K562 (cell line): Measurements from ENCODE around the gene ANKZF1. TPM values are rescaled to one million over a fixed set of nuclear protein-coding genes. Genes with fewer than 3 reads are reported as not detected.

Experiments used
- ATAC-seq: fragments of 200-7000 bp; cut with Tn5 transposase; 3 replicates; pipeline ENCODE4 v1.9.1; 2020; ENCODE audit warnings: moderate library complexity
- BruUV-seq: library from RNA; stranded (reverse); fragments of 400-500 nt; replicated peaks from 2 replicates; lab custom pipeline; 2021; lab: Mats Ljungman, UMichigan
- CTCF ChIA-PET: fragments of 300-600 bp; formaldehyde crosslinking; extraction: SDS; loops from one replicate; lab custom pipeline; 2021; ENCODE audit warnings: low intra/inter-chr PET ratio; lab: Yijun Ruan, JAX
- POLR2A ChIA-PET: fragments of 300-600, 350-650 bp; sonication (Branson Sonifier 250); formaldehyde crosslinking; extraction: SDS; loops from one replicate; lab custom pipeline; 2021; ENCODE audit warnings: antibody characterized with exemption, inconsistent platforms; lab: Yijun Ruan, JAX
- DNase-seq, 4 experiments: peaks; one replicate each; pipeline versions ENCODE4 v3.0.0 to v3.0.0-alpha.2; 2011 to 2018; ENCODE audit warnings: low spot score in 3 of 4, mixed read lengths in 3 of 4; ENCODE audit errors: extremely low read depth in 1 of 4
- FAIRE-seq: peaks from 2 replicates; lab custom pipeline; 2011; peaks lifted over from hg19 to GRCh38; lab: Jason Lieb, UNC
- H2AFZ ChIP-seq: 2 replicates; pipeline ENCODE4 v1.6.0; 2011; ENCODE audit warnings: low read depth, low read length, control low read depth, inconsistent platforms
- H3K27ac ChIP-seq: fragments of 200-600 bp; 3 replicates; pipeline ENCODE4 v1.8.0; 2011; ENCODE audit warnings: low read depth, mild to moderate bottlenecking, control low read depth, inconsistent platforms, low read length, moderate library complexity, mixed read lengths; ENCODE audit errors: extremely low read depth
- H3K27me3 ChIP-seq, 2 experiments: fragments of 300-600 bp in 1 of 2; 2 replicates in 1 of 2; 3 replicates in 1 of 2; pipeline versions ENCODE4 v1.6.0 to v1.8.0; 2011; ENCODE audit warnings: inconsistent platforms in 2 of 2, low read length in 2 of 2, mild to moderate bottlenecking in 1 of 2, mixed read lengths in 1 of 2, moderate library complexity in 1 of 2; ENCODE audit not compliant: control insufficient read depth in 2 of 2, insufficient read depth in 2 of 2
- H3K36me3 ChIP-seq: fragments of 300-600 bp; 3 replicates; pipeline ENCODE4 v1.8.0; 2011; ENCODE audit warnings: mild to moderate bottlenecking, low read length, inconsistent platforms; ENCODE audit not compliant: control insufficient read depth, insufficient read depth
- H3K4me1 ChIP-seq, 2 experiments: fragments of 200-600 bp in 1 of 2; replicated peaks in 1 of 2; 2 replicates in 1 of 2; 3 replicates in 1 of 2; pipeline versions ENCODE4 v1.5.1 to v1.8.0; 2011; ENCODE audit warnings: inconsistent platforms in 2 of 2, low read length in 2 of 2, mild to moderate bottlenecking in 1 of 2, mixed read lengths in 1 of 2, moderate library complexity in 1 of 2; ENCODE audit not compliant: control insufficient read depth in 2 of 2, insufficient read depth in 2 of 2
- H3K4me2 ChIP-seq: 2 replicates; pipeline ENCODE4 v1.6.1; 2011; ENCODE audit warnings: low read length, control low read depth, inconsistent platforms, mixed read lengths; ENCODE audit not compliant: insufficient read depth
- H3K4me3 ChIP-seq: fragments of 200-600 bp; sonication (generic), shearing (Covaris generic); 2 replicates; pipeline ENCODE4 v1.5.1; 2016; ENCODE audit warnings: control low read depth, inconsistent platforms
- H3K79me2 ChIP-seq: fragments of 200-600 bp; 3 replicates; pipeline ENCODE4 v1.8.0; 2011; ENCODE audit warnings: low read length, inconsistent platforms; ENCODE audit not compliant: control insufficient read depth, insufficient read depth
- H3K9ac ChIP-seq, 2 experiments: 2 replicates each; pipeline versions ENCODE4 v1.6.0 to v1.6.1; 2011; ENCODE audit warnings: low read depth in 2 of 2, low read length in 2 of 2, control low read depth in 1 of 2, inconsistent platforms in 1 of 2, mild to moderate bottlenecking in 1 of 2, mixed read lengths in 1 of 2; ENCODE audit not compliant: insufficient read depth in 1 of 2
- H3K9me1 ChIP-seq: one replicate; pipeline ENCODE4 v1.6.0; 2011; ENCODE audit warnings: inconsistent platforms, mild to moderate bottlenecking, low read length, moderate library complexity; ENCODE audit not compliant: control insufficient read depth, insufficient read depth
- H3K9me3 ChIP-seq: replicated peaks from 2 replicates; pipeline ENCODE4 v1.5.1; 2011; ENCODE audit warnings: low read depth, low read length, inconsistent platforms; ENCODE audit not compliant: control insufficient read depth, insufficient read depth
- H4K20me1 ChIP-seq: replicated peaks from 2 replicates; pipeline ENCODE4 v1.6.1; 2011; ENCODE audit warnings: low read length, inconsistent platforms, mixed read lengths; ENCODE audit not compliant: control insufficient read depth, insufficient read depth
- ADNP ChIP-seq: fragments of 200-800 bp; sonication (Bioruptor generic); IDR thresholded peaks from 2 replicates; pipeline ENCODE4 v1.6.1; 2016; ENCODE audit warnings: missing genetic modification characterization, missing compliant biosample characterization
- E2F3 ChIP-seq: fragments of 250-450 bp; sonication (Bioruptor Pico); IDR thresholded peaks from 2 replicates; pipeline ENCODE4 v1.4.0; 2020; ENCODE audit warnings: mild to moderate bottlenecking
- PHB2 ChIP-seq: fragments of 450-650 bp; IDR thresholded peaks from 2 replicates; pipeline ENCODE4 v1.6.1; 2017; ENCODE audit warnings: low read depth
- PHF8 ChIP-seq: fragments of 200-600 bp; sonication (generic); IDR thresholded peaks from 2 replicates; pipeline ENCODE4 v1.6.1; 2012; ENCODE audit warnings: mixed run types, mild to moderate bottlenecking, inconsistent platforms, low read length, moderate library complexity, borderline replicate concordance
- PURB ChIP-seq: sonication (generic); formaldehyde crosslinking; IDR thresholded peaks from 2 replicates; pipeline ENCODE4 v1.9.0; 2021; ENCODE audit warnings: low read depth, mild to moderate bottlenecking, missing genetic modification reagents
- RERE ChIP-seq: sonication (generic); formaldehyde crosslinking; IDR thresholded peaks from 2 replicates; pipeline ENCODE4 v1.8.0; 2023; ENCODE audit warnings: missing genetic modification reagents, mild to moderate bottlenecking, borderline replicate concordance
- ZFP91 ChIP-seq: sonication (generic); formaldehyde crosslinking; IDR thresholded peaks from 2 replicates; pipeline ENCODE4 v1.8.0; 2022; ENCODE audit warnings: mild to moderate bottlenecking, missing genetic modification reagents
- WGBS: fragments of 100-300 bp; shearing (Covaris generic); methylation state at CpG from one replicate; pipeline ENCODE4 v1.1.6; 2016; ENCODE audit warnings: low coverage, mixed read lengths; ENCODE audit not compliant: insufficient coverage; ENCODE audit errors: missing lambda C conversion rate; 5-methylcytosine and 5-hydroxymethylcytosine counted together
- in situ Hi-C: fragments of 300-500 bp; cut with MboI; formaldehyde crosslinking; loops from 4 replicates; pipeline ENCODE4 v1.15.0; 2018; ENCODE audit warnings: inconsistent platforms, mixed read lengths
- intact Hi-C: fragments of 100-400 bp; cut with micrococcal nuclease; formaldehyde crosslinking; loops from 2 replicates; pipeline ENCODE4 v1.14.2; 2022
- polyA plus RNA-seq, 8 experiments: library from polyadenylated mRNA; depleted of rRNA in 4 of 8; stranded (reverse) in 5 of 8; unstranded in 3 of 8; fragments of >200 nt; fragmentation: Nextera tagmentation in 2 of 8; fragmentation: Illumina TruSeq in 1 of 8; extraction: Ambion mirVana in 2 of 8; extraction: Trizol in 1 of 8; gene quantifications; 2 replicates each; pipeline versions ENCODE4 v1.2.1 to v1.2.3, GENCODE V29; 2011 to 2014; ENCODE audit warnings: inconsistent platforms in 1 of 8, missing spikeins in 1 of 8
- total RNA-seq, 7 experiments: library from RNA; depleted of rRNA in 6 of 7; stranded (reverse); fragments of >200 nt in 6 of 7; fragmentation: Illumina TruSeq in 2 of 7; extraction: Trizol in 2 of 7; gene quantifications; 2 replicates each; pipeline versions ENCODE4 v1.2.1 to v1.2.3, GENCODE V29; 2011 to 2021; ENCODE audit warnings: low replicate concordance in 1 of 7

Gene ANKZF1
- total and polyA plus RNA-seq, 9 of the 15 experiments (the other 6 are each of a cell fraction or from before 2014, with no cell fraction given), result 3.1 to 60.6 (median 31.0) TPM

GRCh38 chr2:219183151-219183772, 46.3 kb upstream of the ANKZF1 start:
- Histone ChIP-seq H3K79me2 (peaks cover 21% of the 10 kb centered on the region), H2AFZ (no peak overlapping the region), H3K9me3 (no peaks in the 10 kb centered on the region), H4K20me1 (no peaks in the 10 kb centered on the region), H3K27me3 (no peaks in the 10 kb centered on the region), H3K27ac (no peak overlapping the region), H3K9ac (no peak overlapping the region), H3K4me2 (no peak overlapping the region), H3K9me1 (no peaks in the 10 kb centered on the region), H3K4me1 (peaks cover 5 to 9% of the 10 kb centered on the region in 2 experiments; a peak in 3 of 5 replicates), H3K36me3 (peaks cover 62% of the 10 kb centered on the region; the same call in 2 of the 3 replicates), H3K4me3 (no peak overlapping the region)
- ATAC-seq, result no peak
- FAIRE-seq, result no peak
- CTCF ChIA-PET, result no interaction called here
- DNase-seq, result no peak
- 91% methylated on average over 6 of the region's 6 CpGs for WGBS
- TF ChIP-seq E2F3 (CRISPR knock-in tag), result no peak
- no peak for TF ChIP-seq PHB2
- TF ChIP-seq ADNP (tag), result no peak
- TF ChIP-seq PURB (CRISPR knock-in tag), result no peak
- TF ChIP-seq ZFP91 (CRISPR knock-in tag), result no peak
- no peak for TF ChIP-seq RERE
- TF ChIP-seq PHF8, result no peak
- BruUV-seq, result no TSS peak
- in situ Hi-C loops, result no loop called here
- intact Hi-C loops, result no loop called here
- POLR2A ChIA-PET, result interaction anchor here (1.1 to 2.5 kb wide), 2 partner anchors 9 to 23 kb away, joined by 4 to 10 read pairs; no protein-coding TSS in a partner anchor
